GM23338 (cell line): ENCODE measurements around the gene TMED3. TPM values are rescaled to one million over a fixed set of nuclear protein-coding genes. Genes with fewer than 3 reads are reported as not detected.

Experiments used
- ATAC-seq: fragments of 200-7000 bp; cut with Tn5 transposase; 3 replicates; pipeline ENCODE4 v1.9.1; 2020
- DNase-seq: peaks from one replicate; pipeline ENCODE4 v3.0.0-alpha.2; 2015; ENCODE audit warnings: low spot score
- H2AFZ ChIP-seq: fragments of 200-600 bp; sonication (generic); 2 replicates; pipeline ENCODE4 v1.8.0; 2016; ENCODE audit warnings: antibody characterized with exemption, mild to moderate bottlenecking, moderate library complexity
- H3F3A ChIP-seq: fragments of 200-600 bp; sonication (generic); replicated peaks from 2 replicates; pipeline ENCODE4 v1.8.0; 2017; ENCODE audit warnings: antibody characterized with exemption, mixed run types, low read depth
- H3K27ac ChIP-seq: fragments of 200-600 bp; sonication (generic); 2 replicates; pipeline ENCODE4 v1.6.1; 2016; ENCODE audit warnings: low read depth
- H3K27me3 ChIP-seq: fragments of 200-600 bp; sonication (generic); 2 replicates; pipeline ENCODE4 v1.8.0; 2016; ENCODE audit warnings: mild to moderate bottlenecking, mixed run types, moderate library complexity; ENCODE audit not compliant: insufficient read depth
- H3K36me3 ChIP-seq: fragments of 200-600 bp; sonication (generic); 2 replicates; pipeline ENCODE4 v1.8.0; 2016; ENCODE audit warnings: mild to moderate bottlenecking; ENCODE audit not compliant: insufficient read depth
- H3K4me1 ChIP-seq: fragments of 200-600 bp; sonication (generic); 2 replicates; pipeline ENCODE4 v1.8.0; 2016; ENCODE audit warnings: mild to moderate bottlenecking, moderate library complexity; ENCODE audit not compliant: insufficient read depth
- H3K4me2 ChIP-seq: fragments of 200-600 bp; sonication (generic); 2 replicates; pipeline ENCODE4 v1.7.1; 2017; ENCODE audit warnings: mixed run types
- H3K4me3 ChIP-seq: fragments of 200-600 bp; sonication (generic); 2 replicates; pipeline ENCODE4 v1.6.1; 2016; ENCODE audit warnings: mixed run types
- H3K79me2 ChIP-seq: fragments of 200-600 bp; sonication (generic); replicated peaks from 2 replicates; pipeline ENCODE4 v1.8.0; 2017; ENCODE audit warnings: mild to moderate bottlenecking; ENCODE audit not compliant: insufficient read depth
- H3K9me2 ChIP-seq: fragments of 200-600 bp; sonication (generic); 2 replicates; pipeline ENCODE4 v1.8.0; 2017; ENCODE audit not compliant: insufficient read depth
- H4K20me1 ChIP-seq: fragments of 200-600 bp; sonication (generic); replicated peaks from 2 replicates; pipeline ENCODE4 v1.8.0; 2017; ENCODE audit warnings: mild to moderate bottlenecking; ENCODE audit not compliant: insufficient read depth
- H3K27ac Mint-ChIP-seq: 2 replicates; pipeline ENCODE4 v1.8.0; 2020; ENCODE audit warnings: inconsistent platforms, mild to moderate bottlenecking, moderate library complexity, mixed read lengths
- H3K27me3 Mint-ChIP-seq: 3 replicates; pipeline ENCODE4 v1.8.0; 2022; ENCODE audit warnings: low read depth, mild to moderate bottlenecking, moderate library complexity, mixed read lengths, inconsistent platforms; ENCODE audit not compliant: insufficient read depth, poor library complexity
- H3K36me3 Mint-ChIP-seq: 3 replicates; pipeline ENCODE4 v1.8.0; 2021; ENCODE audit warnings: low read depth, mild to moderate bottlenecking, inconsistent platforms, moderate library complexity, mixed read lengths
- H3K4me1 Mint-ChIP-seq: 3 replicates; pipeline ENCODE4 v1.8.0; 2020; ENCODE audit warnings: mild to moderate bottlenecking, inconsistent platforms, mixed read lengths
- H3K4me3 Mint-ChIP-seq: 3 replicates; pipeline ENCODE4 v1.8.0; 2021; ENCODE audit warnings: moderate library complexity, mild to moderate bottlenecking, inconsistent platforms, mixed read lengths
- H3K9me3 Mint-ChIP-seq: 3 replicates; pipeline ENCODE4 v1.8.0; 2020; ENCODE audit warnings: moderate library complexity, mild to moderate bottlenecking, inconsistent platforms, mixed read lengths
- CREB1 ChIP-seq: fragments of 250-450 bp; sonication (Bioruptor Pico); IDR thresholded peaks from 2 replicates; pipeline ENCODE4 v1.5.0; 2020; ENCODE audit warnings: low read depth, mild to moderate bottlenecking, moderate library complexity
- ETS1 ChIP-seq: IDR thresholded peaks from 2 replicates; pipeline ENCODE4 v1.6.1; 2016; ENCODE audit warnings: antibody characterized with exemption
- EZH2 ChIP-seq: fragments of 200-600 bp; sonication (generic); IDR thresholded peaks from one replicate; pipeline ENCODE4 v1.8.0; 2017; ENCODE audit warnings: antibody characterized with exemption, mild to moderate bottlenecking, low read depth; ENCODE audit not compliant: unreplicated experiment
- EZH2phosphoT487 ChIP-seq: fragments of 200-600 bp; sonication (generic); IDR thresholded peaks from one replicate; pipeline ENCODE4 v1.8.1; 2018; ENCODE audit warnings: antibody characterized with exemption; ENCODE audit not compliant: unreplicated experiment
- JUNB ChIP-seq: IDR thresholded peaks from one replicate; pipeline ENCODE4 v1.6.1; 2016; ENCODE audit warnings: antibody characterized with exemption; ENCODE audit not compliant: unreplicated experiment
- NANOG ChIP-seq: IDR thresholded peaks from 2 replicates; pipeline ENCODE4 v1.6.1; 2016; ENCODE audit warnings: antibody characterized with exemption, borderline replicate concordance
- POLR2AphosphoS5 ChIP-seq: IDR thresholded peaks from 2 replicates; pipeline ENCODE4 v1.6.1; 2016; ENCODE audit warnings: antibody characterized with exemption, low read depth
- STAT1 ChIP-seq: IDR thresholded peaks from one replicate; pipeline ENCODE4 v1.6.1; 2016; ENCODE audit warnings: antibody characterized with exemption; ENCODE audit not compliant: unreplicated experiment
- ZNF114 ChIP-seq: fragments of 250-450 bp; sonication (Bioruptor Pico); IDR thresholded peaks from 2 replicates; pipeline ENCODE4 v1.5.0; 2020; ENCODE audit warnings: mild to moderate bottlenecking, moderate library complexity
- ZNF331 ChIP-seq: fragments of 250-450 bp; sonication (Bioruptor Pico); IDR thresholded peaks from 2 replicates; pipeline ENCODE4 v1.5.0; 2020; ENCODE audit warnings: low read depth, mild to moderate bottlenecking, moderate library complexity
- ZNF462 ChIP-seq: fragments of 250-450 bp; sonication (Bioruptor Pico); IDR thresholded peaks from 2 replicates; pipeline ENCODE4 v1.5.0; 2020; ENCODE audit warnings: mild to moderate bottlenecking, moderate library complexity
- polyA plus RNA-seq: library from polyadenylated mRNA; unstranded; fragments of >200 nt; fragmentation: Nextera tagmentation; extraction: Ambion mirVana; gene quantifications from 2 replicates; pipeline ENCODE4 v1.2.1, GENCODE V29; 2016
- total RNA-seq: library from RNA; depleted of rRNA; stranded (reverse); fragments of >200 nt; shearing (Covaris generic); gene quantifications from 2 replicates; pipeline ENCODE4 v1.2.3, GENCODE V29; 2014

The TMED3 gene
- total and polyA plus RNA-seq, 2 experiments from 2014 or later, result 33.7 to 49.2 TPM

- no peaks in the 10 kb centered on the region for H3K9me3 Mint-ChIP-seq
- H2AFZ ChIP-seq, result no peak overlapping the region
- no peaks in the 10 kb centered on the region for H3K4me1 Mint-ChIP-seq
- H3K36me3 ChIP-seq, result no peaks in the 10 kb centered on the region
- no peak overlapping the region for H3K4me3 Mint-ChIP-seq
- no peaks in the 10 kb centered on the region for H3K79me2 ChIP-seq
- no peaks in the 10 kb centered on the region for H4K20me1 ChIP-seq
- H3K4me2 ChIP-seq, result no peak overlapping the region
- no peak overlapping the region for H3K27ac Mint-ChIP-seq
- H3K27me3 ChIP-seq, result no peaks in the 10 kb centered on the region
- no peak overlapping the region for H3K27ac ChIP-seq
- H3K4me1 ChIP-seq, result no peaks in the 10 kb centered on the region
- ATAC-seq (no peak), DNase-seq (no peak)
- H3K27me3 Mint-ChIP-seq, result no peaks in the 10 kb centered on the region
- H3F3A ChIP-seq, result no peaks in the 10 kb centered on the region
- no peak overlapping the region for H3K4me3 ChIP-seq
- H3K36me3 Mint-ChIP-seq, result no peaks in the 10 kb centered on the region
- TF ChIP-seq ETS1 (no peak), NANOG (no peak), ZNF331 (no peak), POLR2AphosphoS5 (no peak)
- no peaks in the 10 kb centered on the region for H3K9me2 ChIP-seq
Observed at GRCh38 chr15:79299126-79299840, 11.6 kb upstream of the TMED3 start.

GRCh38 chr15:79299841-79300235 is 11.1 kb upstream of the TMED3 start:
- Mint-ChIP-seq H3K27ac (no peak overlapping the region), H3K4me3 (no peak overlapping the region), H3K36me3 (no peaks in the 10 kb centered on the region), H3K9me3 (no peaks in the 10 kb centered on the region), H3K4me1 (no peaks in the 10 kb centered on the region), H3K27me3 (peaks cover 4% of the 10 kb centered on the region)
- no peaks in the 10 kb centered on the region for H4K20me1 ChIP-seq
- no peaks in the 10 kb centered on the region for H3K9me2 ChIP-seq
- no peaks in the 10 kb centered on the region for H3F3A ChIP-seq
- H3K4me2 ChIP-seq, result no peak overlapping the region
- no peak overlapping the region for H3K4me3 ChIP-seq
- H3K27me3 ChIP-seq, result peaks cover 2% of the 10 kb centered on the region; the same call in 1 of the 2 replicates
- H3K36me3 ChIP-seq, result no peaks in the 10 kb centered on the region
- DNase-seq, result no peak
- no peak overlapping the region for H2AFZ ChIP-seq
- ATAC-seq, result no peak
- no peaks in the 10 kb centered on the region for H3K79me2 ChIP-seq
- no peak overlapping the region for H3K27ac ChIP-seq
- H3K4me1 ChIP-seq, result no peaks in the 10 kb centered on the region
- TF ChIP-seq EZH2phosphoT487, result no peak
- no peak for TF ChIP-seq STAT1
- no peak for TF ChIP-seq ZNF331
- no peak for TF ChIP-seq POLR2AphosphoS5
- no peak for TF ChIP-seq EZH2
- no peak for TF ChIP-seq ZNF462 (CRISPR knock-in tag)
- no peak for TF ChIP-seq NANOG
- TF ChIP-seq ZNF114 (CRISPR knock-in tag), result no peak
- no peak for TF ChIP-seq JUNB
- no peak for TF ChIP-seq CREB1 (CRISPR knock-in tag)
- TF ChIP-seq ETS1, result no peak
